GM12891 (cell line): ENCODE measurements around the gene SLC13A3.

Experiments used
- DNase-seq: peaks from one replicate; pipeline ENCODE4 v3.0.0; 2011; ENCODE audit warnings: low spot score; ENCODE audit not compliant: insufficient read length
- FAIRE-seq: peaks from 2 replicates; lab custom pipeline; 2011; peaks lifted over from hg19 to GRCh38; lab: Jason Lieb, UNC
- PAX5 ChIP-seq: IDR thresholded peaks from 2 replicates; pipeline ENCODE4 v1.6.1; 2011; ENCODE audit warnings: low read length, moderate library complexity, mild to moderate bottlenecking; ENCODE audit not compliant: insufficient read depth, severe bottlenecking
- POLR2A ChIP-seq: IDR thresholded peaks from 2 replicates; pipeline ENCODE4 v1.6.1; 2011; ENCODE audit warnings: low read depth, low read length, control low read depth
- POLR2AphosphoS5 ChIP-seq: IDR thresholded peaks from 2 replicates; pipeline ENCODE4 v1.6.1; 2011; ENCODE audit warnings: low read depth, low read length, control low read depth
- POU2F2 ChIP-seq: IDR thresholded peaks from 2 replicates; pipeline ENCODE4 v1.6.1; 2011; ENCODE audit warnings: low read depth, mild to moderate bottlenecking, control low read depth, low read length, moderate library complexity
- SPI1 ChIP-seq: IDR thresholded peaks from 2 replicates; pipeline ENCODE4 v1.6.1; 2011; ENCODE audit warnings: low read depth, low read length, control low read depth
- TAF1 ChIP-seq: IDR thresholded peaks from 2 replicates; pipeline ENCODE4 v1.6.1; 2011; ENCODE audit warnings: low read depth, low read length, control low read depth

The SLC13A3 gene

GRCh38 chr20:46557231-46557956 is 93.9 kb downstream of the SLC13A3 start:
- no peak for FAIRE-seq
- TF ChIP-seq PAX5 (no peak), POU2F2 (no peak), SPI1 (no peak), POLR2AphosphoS5 (no peak), TAF1 (no peak), POLR2A (no peak)

GRCh38 chr20:46555370-46555956 is 95.8 kb downstream of the SLC13A3 start:
- FAIRE-seq, result no peak
- TF ChIP-seq TAF1 (no peak), POU2F2 (no peak), POLR2AphosphoS5 (no peak), PAX5 (no peak), POLR2A (no peak), SPI1 (no peak)
- DNase-seq, result no peak

More at GRCh38 chr20:46557231-46557956, 93.9 kb downstream of the SLC13A3 start:
- no peak for DNase-seq

GRCh38 chr20:46554828-46555227 is 96.4 kb downstream of the SLC13A3 start:
- no peak for DNase-seq
- FAIRE-seq, result no peak
- no peak for TF ChIP-seq POU2F2
- TF ChIP-seq PAX5, result no peak
- no peak for TF ChIP-seq POLR2AphosphoS5
- TF ChIP-seq POLR2A, result no peak
- TF ChIP-seq TAF1, result no peak
- no peak for TF ChIP-seq SPI1

GRCh38 chr20:46553926-46554325 is 97.3 kb downstream of the SLC13A3 start:
- DNase-seq (no peak), FAIRE-seq (no peak)
- no peak for TF ChIP-seq POLR2AphosphoS5
- TF ChIP-seq SPI1, result no peak

GRCh38 chr20:46552460-46553420 is 98.5 kb downstream of the SLC13A3 start:
- FAIRE-seq (peak; percentile 75), DNase-seq (no peak)
- TF ChIP-seq TAF1 (peak; percentile 10; the same call in 1 of the 2 replicates), PAX5 (no peak), SPI1 (peak; percentile 81)

- DNase-seq, result no peak
- TF ChIP-seq PAX5, result no peak
- no peak for TF ChIP-seq TAF1
- TF ChIP-seq SPI1, result peak; percentile 62; the same call in 1 of the 2 replicates
- peak; percentile 79 for FAIRE-seq
Measured at GRCh38 chr20:46551522-46552381, 99.5 kb downstream of the SLC13A3 start.

GRCh38 chr20:46550461-46550860 is 100.8 kb downstream of the SLC13A3 start, which contains the start of gene OCSTAMP:
Gene OCSTAMP (minus strand): TSS chr20:46550654. CDS start chr20:46550560, 94 bp downstream.
- no peak for TF ChIP-seq POLR2AphosphoS5
- peak; percentile 45 for TF ChIP-seq SPI1
- FAIRE-seq (no peak), DNase-seq (no peak)

- no peak for TF ChIP-seq PAX5
- TF ChIP-seq POU2F2, result no peak
- TF ChIP-seq TAF1, result no peak
- TF ChIP-seq SPI1, result no peak
- TF ChIP-seq POLR2A, result no peak
- TF ChIP-seq POLR2AphosphoS5, result no peak
- DNase-seq (no peak), FAIRE-seq (peak; percentile 54)
Measured at GRCh38 chr20:46549188-46549972, 101.9 kb downstream of the SLC13A3 start.
